CD14-positive monocyte (primary cell): ENCODE results near the gene PTTG1IP. TPM values are rescaled to one million over a fixed set of nuclear protein-coding genes. Genes with fewer than 3 reads are reported as not detected.

Source experiments
- DNase-seq, 3 donors: peaks; one replicate each; pipeline ENCODE4 v3.0.0-alpha.2; 2011 to 2022
- H2AFZ ChIP-seq: 2 replicates; pipeline ENCODE4 v1.6.0; 2012; ENCODE audit warnings: mild to moderate bottlenecking, low read depth, low read length, inconsistent platforms; ENCODE audit not compliant: insufficient read depth, poor library complexity, severe bottlenecking
- H3K27ac ChIP-seq, 2 donors: 1 replicate in 1 of 2; 2 replicates in 1 of 2; pipeline ENCODE4 v1.5.1; 2012 to 2013; ENCODE audit warnings: low read length in 2 of 2, control low read depth in 1 of 2, inconsistent platforms in 1 of 2, low read depth in 1 of 2, mild to moderate bottlenecking in 1 of 2
- H3K27me3 ChIP-seq, 2 donors: one replicate each; pipeline versions ENCODE4 v1.6.0 to v1.6.1; 2011 to 2013; ENCODE audit warnings: low read length in 2 of 2; ENCODE audit not compliant: control insufficient read depth in 2 of 2, insufficient read depth in 2 of 2
- H3K36me3 ChIP-seq, 2 donors: replicated peaks in 1 of 2; 1 replicate in 1 of 2; 2 replicates in 1 of 2; pipeline versions ENCODE4 v1.5.1 to v1.6.1; 2012 to 2013; ENCODE audit warnings: low read length in 2 of 2, control low read depth in 1 of 2, inconsistent platforms in 1 of 2, mild to moderate bottlenecking in 1 of 2; ENCODE audit not compliant: insufficient read depth in 2 of 2, control insufficient read depth in 1 of 2
- H3K4me1 ChIP-seq, 2 donors: 1 replicate in 1 of 2; 2 replicates in 1 of 2; pipeline versions ENCODE4 v1.5.1 to v1.6.1; 2012 to 2013; ENCODE audit warnings: low read length in 2 of 2, control low read depth in 1 of 2, inconsistent platforms in 1 of 2, mild to moderate bottlenecking in 1 of 2, moderate library complexity in 1 of 2; ENCODE audit not compliant: insufficient read depth in 2 of 2, control insufficient read depth in 1 of 2
- H3K4me2 ChIP-seq: replicated peaks from 2 replicates; pipeline ENCODE3; 2012; ENCODE audit warnings: low read length, moderate library complexity, mild to moderate bottlenecking; ENCODE audit not compliant: poor library complexity, severe bottlenecking; ENCODE audit errors: extremely low read depth
- H3K4me3 ChIP-seq, 3 experiments: fragments of 200-600 bp in 1 of 3; sonication (generic) in 1 of 3; replicated peaks in 1 of 3; 1 replicate in 2 of 3; 2 replicates in 1 of 3; pipeline ENCODE4 v1.5.1; 2011 to 2013; ENCODE audit warnings: low read length in 3 of 3, mild to moderate bottlenecking in 3 of 3, control low read depth in 2 of 3, low read depth in 2 of 3, inconsistent platforms in 1 of 3, moderate library complexity in 1 of 3
- H3K79me2 ChIP-seq: 2 replicates; pipeline ENCODE4 v1.6.0; 2012; ENCODE audit warnings: mild to moderate bottlenecking, control low read depth, inconsistent platforms, low read length, moderate library complexity; ENCODE audit not compliant: insufficient read depth
- H3K9ac ChIP-seq: 2 replicates; pipeline ENCODE4 v1.6.0; 2017; ENCODE audit warnings: low read length, mild to moderate bottlenecking; ENCODE audit not compliant: insufficient read depth, poor library complexity, severe bottlenecking
- H3K9me3 ChIP-seq, 2 donors: replicated peaks in 1 of 2; 1 replicate in 1 of 2; 2 replicates in 1 of 2; pipeline versions ENCODE4 v1.5.1 to v1.6.1; 2012 to 2013; ENCODE audit warnings: low read length in 2 of 2, control low read depth in 1 of 2; ENCODE audit not compliant: control insufficient read depth in 1 of 2, insufficient read depth in 1 of 2
- H4K20me1 ChIP-seq: 2 replicates; pipeline ENCODE4 v1.6.0; 2012; ENCODE audit warnings: mild to moderate bottlenecking, low read length, control low read depth, moderate library complexity; ENCODE audit not compliant: insufficient read depth
- H3K27ac Mint-ChIP-seq, 7 donors: one replicate each; pipeline ENCODE4 v1.8.0; 2020; ENCODE audit warnings: mild to moderate bottlenecking in 7 of 7, mixed read lengths in 7 of 7, moderate library complexity in 6 of 7, inconsistent platforms in 2 of 7
- H3K27me3 Mint-ChIP-seq, 3 donors: one replicate each; pipeline ENCODE4 v1.8.0; 2021 to 2022; ENCODE audit warnings: low read depth in 3 of 3, mild to moderate bottlenecking in 3 of 3, mixed read lengths in 3 of 3, moderate library complexity in 3 of 3, inconsistent platforms in 1 of 3
- H3K36me3 Mint-ChIP-seq, 2 donors: one replicate each; pipeline ENCODE4 v1.8.0; 2020; ENCODE audit warnings: mixed read lengths in 2 of 2, inconsistent platforms in 1 of 2, mild to moderate bottlenecking in 1 of 2
- H3K4me1 Mint-ChIP-seq: one replicate; pipeline ENCODE4 v1.8.0; 2020; ENCODE audit warnings: mild to moderate bottlenecking, mixed read lengths
- H3K4me3 Mint-ChIP-seq, 2 donors: one replicate each; pipeline ENCODE4 v1.8.0; 2020; ENCODE audit warnings: mild to moderate bottlenecking in 2 of 2, mixed read lengths in 2 of 2, moderate library complexity in 1 of 2
- H3K9me3 Mint-ChIP-seq, 7 donors: one replicate each; pipeline ENCODE4 v1.8.0; 2020 to 2022; ENCODE audit warnings: mixed read lengths in 7 of 7, mild to moderate bottlenecking in 6 of 7, moderate library complexity in 6 of 7, inconsistent platforms in 2 of 7
- WGBS: methylation state at CpG from one replicate; pipeline ENCODE4 v1.1.5; 2013; ENCODE audit warnings: missing lambda C conversion rate; ENCODE audit not compliant: insufficient coverage; 5-methylcytosine and 5-hydroxymethylcytosine counted together
- intact Hi-C, 2 donors: fragments of 100-400 bp; cut with micrococcal nuclease; formaldehyde crosslinking; loops; one replicate each; pipeline versions ENCODE4 v1.15.0 to v1.15.1; 2023
- polyA plus RNA-seq, 3 donors: library from polyadenylated mRNA; depleted of rRNA in 1 of 3; unstranded in 2 of 3; stranded (reverse) in 1 of 3; fragments of 300-500 nt in 2 of 3; fragments of >200 nt in 1 of 3; fragmentation: Illumina TruSeq in 2 of 3; gene quantifications; 1 replicate in 2 of 3; 2 replicates in 1 of 3; pipeline ENCODE4 v1.2.3, GENCODE V29; 2012 to 2021
- TF ChIP-seq, protein P1 (sequence below): fragments of 200-600 bp; IDR thresholded peaks from one replicate; pipeline ENCODE4 v1.8.0; 2022; ENCODE audit warnings: antibody characterized with exemption, mild to moderate bottlenecking

The PTTG1IP gene
- polyA plus RNA-seq, 3 donors: 118 to 238 (median 206) TPM

DNA sequence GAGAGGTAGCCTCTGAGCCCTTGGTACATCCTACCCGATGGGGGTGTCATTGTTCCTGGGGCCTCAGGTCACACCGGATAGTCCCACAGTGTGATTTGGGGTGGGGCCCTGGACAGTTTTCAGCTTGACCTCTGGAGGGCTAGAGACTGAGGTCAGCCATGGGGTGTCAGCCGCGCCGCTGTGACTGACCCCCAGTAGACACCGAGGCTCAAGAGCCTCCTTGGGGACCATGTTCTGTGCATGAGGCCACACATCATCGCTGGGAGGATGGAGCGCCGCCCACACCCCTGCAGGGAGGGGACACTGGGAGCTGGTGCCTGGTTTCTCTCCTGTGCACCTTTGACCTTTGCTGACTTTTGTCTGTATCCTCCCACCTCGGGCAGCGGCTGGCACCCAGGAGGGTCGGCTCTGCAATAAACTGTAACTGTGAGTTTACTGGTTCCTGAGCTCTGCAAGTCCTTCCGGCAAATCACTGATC is 24.6 kb upstream of the PTTG1IP start:
- no peaks in the 10 kb centered on the region for H3K27me3 ChIP-seq
- H3K36me3 ChIP-seq: peaks cover 98 to 99% of the 10 kb centered on the region in 2 donors
- H4K20me1 ChIP-seq: peaks cover 99% of the 10 kb centered on the region
- H3K9ac ChIP-seq: no peak overlapping the region
- intact Hi-C loops: no loop called here
- no peak overlapping the region for H3K4me2 ChIP-seq
- H2AFZ ChIP-seq: no peak overlapping the region
- H3K4me3 Mint-ChIP-seq: no peak overlapping the region
- TF ChIP-seq, protein P1, sequence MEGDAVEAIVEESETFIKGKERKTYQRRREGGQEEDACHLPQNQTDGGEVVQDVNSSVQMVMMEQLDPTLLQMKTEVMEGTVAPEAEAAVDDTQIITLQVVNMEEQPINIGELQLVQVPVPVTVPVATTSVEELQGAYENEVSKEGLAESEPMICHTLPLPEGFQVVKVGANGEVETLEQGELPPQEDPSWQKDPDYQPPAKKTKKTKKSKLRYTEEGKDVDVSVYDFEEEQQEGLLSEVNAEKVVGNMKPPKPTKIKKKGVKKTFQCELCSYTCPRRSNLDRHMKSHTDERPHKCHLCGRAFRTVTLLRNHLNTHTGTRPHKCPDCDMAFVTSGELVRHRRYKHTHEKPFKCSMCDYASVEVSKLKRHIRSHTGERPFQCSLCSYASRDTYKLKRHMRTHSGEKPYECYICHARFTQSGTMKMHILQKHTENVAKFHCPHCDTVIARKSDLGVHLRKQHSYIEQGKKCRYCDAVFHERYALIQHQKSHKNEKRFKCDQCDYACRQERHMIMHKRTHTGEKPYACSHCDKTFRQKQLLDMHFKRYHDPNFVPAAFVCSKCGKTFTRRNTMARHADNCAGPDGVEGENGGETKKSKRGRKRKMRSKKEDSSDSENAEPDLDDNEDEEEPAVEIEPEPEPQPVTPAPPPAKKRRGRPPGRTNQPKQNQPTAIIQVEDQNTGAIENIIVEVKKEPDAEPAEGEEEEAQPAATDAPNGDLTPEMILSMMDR: no peak
- no peak for DNase-seq
- H3K9me3 Mint-ChIP-seq: peaks cover 0 to 3% (median 0%) of the 10 kb centered on the region in 7 donors
- H3K79me2 ChIP-seq: peaks cover 87% of the 10 kb centered on the region
- no peaks in the 10 kb centered on the region for H3K9me3 ChIP-seq
- peaks cover 72 to 99% of the 10 kb centered on the region in 2 donors for H3K36me3 Mint-ChIP-seq
- H3K4me3 ChIP-seq: no peak overlapping the region
- H3K27ac ChIP-seq: peak overlapping the region; percentile 35 to 58
- peak overlapping the region in 6 of 7 donors; percentile 47 to 86 (median 66) for H3K27ac Mint-ChIP-seq
- WGBS: 91% methylated on average over 9 of the region's 13 CpGs
- H3K27me3 Mint-ChIP-seq: no peaks in the 10 kb centered on the region
- H3K4me1 Mint-ChIP-seq: peaks cover 30% of the 10 kb centered on the region
- H3K4me1 ChIP-seq: peaks cover 29 to 67% of the 10 kb centered on the region in 2 donors

DNA sequence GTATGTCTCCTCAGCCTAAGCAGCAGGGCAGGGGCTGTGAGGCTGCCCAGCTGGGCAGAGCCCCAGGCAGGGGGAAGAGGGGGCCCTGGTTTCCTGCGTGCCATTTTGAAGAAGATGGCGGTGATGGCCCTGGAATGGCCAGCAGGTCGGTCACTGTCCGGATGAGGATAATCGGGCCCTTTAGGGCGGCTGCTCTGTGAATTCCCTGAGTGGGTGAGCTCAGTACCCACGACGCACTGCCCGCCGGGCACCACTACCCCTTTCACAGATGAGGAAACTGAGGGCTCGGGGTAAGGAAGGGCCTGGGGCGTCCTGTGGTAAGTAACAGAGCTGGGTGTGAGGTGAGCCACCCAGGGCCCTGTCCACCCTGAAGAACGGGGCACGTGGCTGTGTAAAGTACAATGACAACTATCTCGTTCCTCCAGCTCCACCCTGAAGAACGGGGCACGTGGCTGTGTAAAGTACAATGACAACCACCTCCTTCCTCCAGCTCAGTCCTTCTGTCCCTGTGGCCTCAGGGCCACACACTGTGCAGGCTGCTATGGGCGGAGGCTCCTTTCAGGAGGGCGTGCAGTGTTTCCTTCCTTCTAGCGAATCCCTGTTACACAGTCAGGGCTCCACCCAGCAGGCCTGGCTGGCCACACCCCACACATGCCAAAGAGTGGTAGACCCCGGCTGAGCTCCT is 24.0 kb upstream of the PTTG1IP start:
- peaks cover 26% of the 10 kb centered on the region for H3K4me1 Mint-ChIP-seq
- peak; percentile 43 to 74 (median 49) for DNase-seq
- peaks cover 69 to 99% of the 10 kb centered on the region in 2 donors for H3K36me3 Mint-ChIP-seq
- no peak overlapping the region for H3K4me3 Mint-ChIP-seq
- Histone ChIP-seq H3K36me3 (peaks cover 97 to 98% of the 10 kb centered on the region in 2 donors), H2AFZ (no peak overlapping the region), H3K9me3 (no peaks in the 10 kb centered on the region), H4K20me1 (peaks cover 99% of the 10 kb centered on the region), H3K79me2 (peaks cover 85% of the 10 kb centered on the region), H3K4me1 (peaks cover 23 to 65% of the 10 kb centered on the region in 2 donors), H3K27me3 (no peaks in the 10 kb centered on the region), H3K4me2 (peak overlapping the region; percentile 9), H3K4me3 (peak overlapping the region in 1 of 3 experiments; percentile 5), H3K27ac (peak overlapping the region; percentile 35 to 58), H3K9ac (no peak overlapping the region)
- peaks cover 0 to 3% (median 0%) of the 10 kb centered on the region in 7 donors for H3K9me3 Mint-ChIP-seq
- TF ChIP-seq, protein P1: no peak
- peak overlapping the region in 5 of 7 donors; percentile 52 to 86 (median 68) for H3K27ac Mint-ChIP-seq
- H3K27me3 Mint-ChIP-seq: no peaks in the 10 kb centered on the region
- 85% methylated on average over 7 of the region's 21 CpGs for WGBS
- intact Hi-C loops: no loop called here
